SK-N-SH (cell line): ENCODE measurements around the gene ZDHHC19.

ENCODE experiments used
- JUND ChIP-seq: IDR thresholded peaks from 2 replicates; pipeline ENCODE4 v1.4.0; 2012
- TF ChIP-seq, protein P1 (sequence below): fragments of 200-600 bp; sonication (generic); IDR thresholded peaks from 2 replicates; pipeline ENCODE4 v1.6.1; 2017; ENCODE audit warnings: antibody characterized with exemption, mild to moderate bottlenecking, moderate library complexity

DNA sequence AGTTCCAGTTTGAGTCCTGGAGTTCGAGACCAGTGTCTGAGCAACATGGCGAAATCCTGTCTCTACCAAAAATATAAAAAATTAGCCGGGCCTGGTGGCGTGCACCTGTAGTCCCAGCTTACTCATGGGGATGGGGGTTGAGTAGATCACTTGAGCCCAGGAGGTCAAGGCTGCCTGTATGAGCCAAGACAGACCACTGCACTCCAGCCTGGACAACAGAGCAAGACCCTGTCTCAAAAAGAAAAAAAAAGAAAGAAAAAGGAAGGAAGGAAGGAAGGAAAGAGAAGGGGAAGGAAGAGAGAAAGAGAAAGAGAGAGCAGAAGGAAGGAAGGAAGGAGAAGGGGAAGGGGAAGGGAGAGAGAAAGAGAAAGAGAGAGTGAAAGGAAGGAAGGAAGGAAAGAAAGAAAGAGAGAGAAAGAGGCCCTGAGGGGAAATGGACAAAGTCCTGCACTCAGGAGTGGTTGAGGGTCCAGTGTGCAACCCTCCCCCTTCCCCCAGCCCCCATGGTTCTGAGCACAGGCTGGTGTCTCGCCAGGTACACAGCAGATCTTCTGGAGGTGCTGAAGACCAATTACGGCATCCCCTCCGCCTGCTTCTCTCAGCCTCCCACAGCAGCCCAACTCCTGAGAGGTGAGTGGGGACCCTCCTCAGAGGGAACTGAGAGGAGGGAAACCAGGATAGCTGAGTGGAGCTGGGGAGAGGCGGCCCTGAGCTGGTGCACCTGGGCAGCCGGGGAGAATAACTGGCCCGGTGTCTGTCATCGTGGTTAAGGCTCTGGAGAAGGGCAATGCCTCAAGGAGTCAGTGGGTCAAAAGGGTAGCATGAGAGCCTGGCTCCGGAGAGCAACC, 6.3 kb upstream of the ZDHHC19 start:
- TF ChIP-seq, protein P1, sequence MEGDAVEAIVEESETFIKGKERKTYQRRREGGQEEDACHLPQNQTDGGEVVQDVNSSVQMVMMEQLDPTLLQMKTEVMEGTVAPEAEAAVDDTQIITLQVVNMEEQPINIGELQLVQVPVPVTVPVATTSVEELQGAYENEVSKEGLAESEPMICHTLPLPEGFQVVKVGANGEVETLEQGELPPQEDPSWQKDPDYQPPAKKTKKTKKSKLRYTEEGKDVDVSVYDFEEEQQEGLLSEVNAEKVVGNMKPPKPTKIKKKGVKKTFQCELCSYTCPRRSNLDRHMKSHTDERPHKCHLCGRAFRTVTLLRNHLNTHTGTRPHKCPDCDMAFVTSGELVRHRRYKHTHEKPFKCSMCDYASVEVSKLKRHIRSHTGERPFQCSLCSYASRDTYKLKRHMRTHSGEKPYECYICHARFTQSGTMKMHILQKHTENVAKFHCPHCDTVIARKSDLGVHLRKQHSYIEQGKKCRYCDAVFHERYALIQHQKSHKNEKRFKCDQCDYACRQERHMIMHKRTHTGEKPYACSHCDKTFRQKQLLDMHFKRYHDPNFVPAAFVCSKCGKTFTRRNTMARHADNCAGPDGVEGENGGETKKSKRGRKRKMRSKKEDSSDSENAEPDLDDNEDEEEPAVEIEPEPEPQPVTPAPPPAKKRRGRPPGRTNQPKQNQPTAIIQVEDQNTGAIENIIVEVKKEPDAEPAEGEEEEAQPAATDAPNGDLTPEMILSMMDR, result no peak
- no peak for TF ChIP-seq JUND
